ENCODE data around the gene LRSAM1.

LRSAM1 gene

DNA sequence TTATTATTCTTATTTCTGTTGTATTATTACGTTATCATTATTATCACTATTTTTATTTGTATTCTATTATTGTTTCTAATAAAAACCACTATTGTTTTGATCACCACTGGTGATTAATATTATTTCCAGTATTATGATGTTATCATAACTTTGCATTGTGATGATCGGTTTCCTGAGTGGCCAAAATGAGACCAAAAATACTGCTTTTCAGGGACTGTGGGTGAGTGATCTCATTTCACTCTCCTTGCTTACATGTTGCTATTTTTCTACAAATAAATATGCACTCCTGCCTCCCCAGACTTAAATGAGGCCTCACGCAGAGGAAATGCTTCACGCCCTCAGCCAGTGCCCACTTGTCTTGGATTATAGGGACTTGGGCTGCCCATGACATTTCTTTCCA is 78.4 kb downstream of the LRSAM1 start:
- Histone ChIP-seq H3K79me2 (ENCODE audit: insufficient read depth, low read depth) (no peaks in the 10 kb centered on the region), H3K9ac (no peak overlapping the region)

DNA sequence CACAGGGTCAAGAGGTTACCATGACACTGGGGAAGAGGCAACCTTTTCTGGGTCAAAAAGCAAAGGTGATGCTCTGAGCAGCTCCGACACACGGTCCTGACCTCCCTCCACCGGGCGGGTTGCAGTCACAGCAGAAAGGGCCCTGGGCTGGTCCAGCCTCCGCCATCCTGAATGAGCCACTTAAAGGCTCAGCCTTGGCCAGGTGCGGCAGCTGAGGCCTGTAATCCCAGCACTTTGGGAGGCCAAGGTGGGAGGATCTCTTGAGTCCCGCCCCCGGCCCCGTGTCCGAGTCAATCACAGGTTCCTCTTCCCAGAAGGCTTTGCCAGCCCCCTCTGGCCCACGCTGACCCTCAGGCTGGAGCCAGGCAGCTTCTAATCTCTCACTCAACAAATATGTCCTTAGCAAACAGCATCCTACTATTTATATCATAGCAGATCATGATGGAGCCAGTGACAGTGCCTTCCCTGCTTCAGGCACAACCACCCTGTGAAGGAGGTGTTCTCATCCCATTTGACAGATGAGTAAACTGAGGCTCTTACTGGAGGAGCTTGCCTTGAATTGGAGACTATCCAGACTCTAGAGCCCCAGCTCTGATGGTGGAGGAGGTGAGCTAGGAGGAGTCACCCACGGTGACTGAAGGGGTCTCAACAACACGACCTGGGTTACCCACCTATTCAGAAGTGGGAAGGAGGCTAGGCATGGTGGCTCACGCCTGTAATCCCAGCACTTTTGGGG is 79.1 kb downstream of the LRSAM1 start:
- TF ChIP-seq, protein P1, sequence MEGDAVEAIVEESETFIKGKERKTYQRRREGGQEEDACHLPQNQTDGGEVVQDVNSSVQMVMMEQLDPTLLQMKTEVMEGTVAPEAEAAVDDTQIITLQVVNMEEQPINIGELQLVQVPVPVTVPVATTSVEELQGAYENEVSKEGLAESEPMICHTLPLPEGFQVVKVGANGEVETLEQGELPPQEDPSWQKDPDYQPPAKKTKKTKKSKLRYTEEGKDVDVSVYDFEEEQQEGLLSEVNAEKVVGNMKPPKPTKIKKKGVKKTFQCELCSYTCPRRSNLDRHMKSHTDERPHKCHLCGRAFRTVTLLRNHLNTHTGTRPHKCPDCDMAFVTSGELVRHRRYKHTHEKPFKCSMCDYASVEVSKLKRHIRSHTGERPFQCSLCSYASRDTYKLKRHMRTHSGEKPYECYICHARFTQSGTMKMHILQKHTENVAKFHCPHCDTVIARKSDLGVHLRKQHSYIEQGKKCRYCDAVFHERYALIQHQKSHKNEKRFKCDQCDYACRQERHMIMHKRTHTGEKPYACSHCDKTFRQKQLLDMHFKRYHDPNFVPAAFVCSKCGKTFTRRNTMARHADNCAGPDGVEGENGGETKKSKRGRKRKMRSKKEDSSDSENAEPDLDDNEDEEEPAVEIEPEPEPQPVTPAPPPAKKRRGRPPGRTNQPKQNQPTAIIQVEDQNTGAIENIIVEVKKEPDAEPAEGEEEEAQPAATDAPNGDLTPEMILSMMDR (conservative IDR thresholded peaks at IDR 0.05; ENCODE audit: low read depth, low read length): no peak
- no peak overlapping the region for H2AFZ ChIP-seq (ENCODE audit: low read depth)
- no peaks in the 10 kb centered on the region for H3K4me1 ChIP-seq (ENCODE audit: low read depth, poor library complexity, severe bottlenecking)
- H3K27me3 ChIP-seq (ENCODE audit: insufficient read depth, low read depth): no peaks in the 10 kb centered on the region
- H3K79me2 ChIP-seq (ENCODE audit: insufficient read depth, low read depth): no peaks in the 10 kb centered on the region
- no peak overlapping the region for H3K9ac ChIP-seq
- H3K27ac ChIP-seq: no peak overlapping the region
- H4K20me1 ChIP-seq (ENCODE audit: insufficient read depth): no peaks in the 10 kb centered on the region
- no peak overlapping the region for H3K4me3 ChIP-seq (IDR thresholded peaks at IDR 0.05; ENCODE audit: insufficient read depth, low read depth, low read length)
- no peaks in the 10 kb centered on the region for H3K36me3 ChIP-seq (ENCODE audit: insufficient read depth)
- H3K4me2 ChIP-seq: no peak overlapping the region

More for the DNA sequence above, 78.4 kb downstream of the LRSAM1 start:
- H3K36me3 ChIP-seq (ENCODE audit: insufficient read depth): no peaks in the 10 kb centered on the region
- no peak overlapping the region for H3K4me3 ChIP-seq (IDR thresholded peaks at IDR 0.05; ENCODE audit: insufficient read depth, low read depth, low read length)
- TF ChIP-seq, protein P1 (conservative IDR thresholded peaks at IDR 0.05; ENCODE audit: low read depth, low read length): no peak
- no peaks in the 10 kb centered on the region for H4K20me1 ChIP-seq (ENCODE audit: insufficient read depth)
- H3K4me1 ChIP-seq (ENCODE audit: low read depth, poor library complexity, severe bottlenecking): no peaks in the 10 kb centered on the region
- no peaks in the 10 kb centered on the region for H3K27me3 ChIP-seq (ENCODE audit: insufficient read depth, low read depth)
- H3K27ac ChIP-seq: no peak overlapping the region
- no peak overlapping the region for H3K4me2 ChIP-seq
- H2AFZ ChIP-seq (ENCODE audit: low read depth): no peak overlapping the region

DNA sequence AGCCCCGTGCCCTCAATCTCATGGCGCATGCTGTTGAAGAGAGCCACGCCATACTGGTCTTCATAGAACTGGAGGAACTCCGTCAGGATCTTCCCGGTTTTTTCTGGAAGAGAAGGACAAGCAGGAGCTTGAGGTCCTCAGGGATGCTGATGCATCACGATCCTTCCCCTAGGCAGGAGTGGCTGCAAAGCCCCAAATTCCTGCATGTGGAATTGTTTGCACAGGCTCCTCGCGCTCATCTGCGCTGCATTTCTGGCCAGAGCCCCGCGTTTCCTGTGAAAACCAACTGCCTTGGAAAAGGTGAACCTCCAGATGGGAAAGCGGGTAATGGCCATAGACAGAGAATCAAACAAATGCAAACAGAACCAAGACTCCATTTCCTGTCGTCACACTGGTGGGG is 80.4 kb downstream of the LRSAM1 start:
- Histone ChIP-seq H3K9ac (no peak overlapping the region), H4K20me1 (ENCODE audit: insufficient read depth) (no peaks in the 10 kb centered on the region), H3K4me2 (no peak overlapping the region), H2AFZ (ENCODE audit: low read depth) (no peak overlapping the region), H3K36me3 (ENCODE audit: insufficient read depth) (no peaks in the 10 kb centered on the region), H3K27me3 (ENCODE audit: insufficient read depth, low read depth) (no peaks in the 10 kb centered on the region), H3K79me2 (ENCODE audit: insufficient read depth, low read depth) (no peaks in the 10 kb centered on the region), H3K27ac (no peak overlapping the region), H3K4me1 (ENCODE audit: low read depth, poor library complexity, severe bottlenecking) (no peaks in the 10 kb centered on the region), H3K4me3 (IDR thresholded peaks at IDR 0.05; ENCODE audit: insufficient read depth, low read depth, low read length) (no peak overlapping the region)
- TF ChIP-seq, protein P1 (conservative IDR thresholded peaks at IDR 0.05; ENCODE audit: low read depth, low read length): no peak

DNA sequence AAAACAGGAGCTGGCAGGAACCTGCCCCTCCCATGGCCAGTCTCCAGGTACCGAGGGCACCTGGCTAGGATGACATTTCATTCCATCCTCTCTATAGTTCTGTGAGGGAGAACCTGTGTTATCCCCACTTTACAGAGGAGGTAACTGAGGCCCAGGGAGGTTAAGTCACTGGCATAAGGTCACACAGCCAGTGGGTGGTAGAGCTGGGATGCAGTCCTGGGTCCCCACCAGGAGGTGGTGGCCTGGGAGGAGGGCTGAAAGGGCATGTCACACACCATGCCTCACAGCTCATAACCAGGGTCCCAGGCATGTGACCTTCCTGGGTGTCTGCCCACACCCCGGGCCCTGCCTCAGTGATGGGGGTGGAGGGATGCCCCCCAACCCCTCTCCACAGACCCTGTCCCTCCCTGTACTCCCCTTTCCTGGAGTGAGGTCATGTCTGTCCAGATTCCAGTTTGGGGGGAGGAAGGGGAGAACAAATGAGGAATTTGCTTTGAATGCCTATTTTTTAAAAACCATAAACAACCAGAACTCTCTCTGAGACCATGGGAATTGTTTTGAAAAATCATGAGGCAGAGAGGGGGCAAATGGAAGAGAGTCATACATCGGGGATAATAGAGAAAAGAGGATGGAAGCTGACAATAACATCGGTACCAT is 83.1 kb downstream of the LRSAM1 start:
- H3K4me1 ChIP-seq (ENCODE audit: low read depth, poor library complexity, severe bottlenecking): no peaks in the 10 kb centered on the region
- H4K20me1 ChIP-seq (ENCODE audit: insufficient read depth): no peaks in the 10 kb centered on the region
- TF ChIP-seq, protein P1 (conservative IDR thresholded peaks at IDR 0.05; ENCODE audit: low read depth, low read length): no peak
- H3K79me2 ChIP-seq (ENCODE audit: insufficient read depth, low read depth): no peaks in the 10 kb centered on the region
- H3K9ac ChIP-seq: no peak overlapping the region
- no peaks in the 10 kb centered on the region for H3K27me3 ChIP-seq (ENCODE audit: insufficient read depth, low read depth)
- H2AFZ ChIP-seq (ENCODE audit: low read depth): no peak overlapping the region
- H3K4me3 ChIP-seq (IDR thresholded peaks at IDR 0.05; ENCODE audit: insufficient read depth, low read depth, low read length): no peak overlapping the region
- no peak overlapping the region for H3K27ac ChIP-seq
- no peak overlapping the region for H3K4me2 ChIP-seq
- no peaks in the 10 kb centered on the region for H3K36me3 ChIP-seq (ENCODE audit: insufficient read depth)
